Measurements from ENCODE around the gene NLRP11.
"Not testable (repeated sequence)": the region's sequence is repeated elsewhere in the genome, so short reads cannot be mapped to it uniquely, and the experiment has no call there.

The NLRP11 gene

DNA sequence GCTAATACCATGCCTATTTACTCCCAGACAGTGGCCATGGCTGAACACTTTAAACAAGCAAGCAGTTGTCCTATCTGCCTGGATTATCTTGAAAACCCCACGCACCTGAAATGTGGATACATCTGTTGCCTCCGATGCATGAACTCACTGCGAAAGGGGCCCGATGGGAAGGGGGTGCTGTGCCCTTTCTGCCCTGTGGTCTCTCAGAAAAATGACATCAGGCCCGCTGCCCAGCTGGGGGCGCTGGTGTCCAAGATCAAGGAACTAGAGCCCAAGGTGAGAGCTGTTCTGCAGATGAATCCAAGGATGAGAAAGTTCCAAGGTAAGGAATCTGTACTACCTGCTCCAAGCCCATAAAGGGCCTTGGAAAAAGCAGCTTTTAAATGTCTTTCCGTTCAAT lies 54.3 kb downstream of the NLRP11 start:
- no peak for DNase-seq

DNA sequence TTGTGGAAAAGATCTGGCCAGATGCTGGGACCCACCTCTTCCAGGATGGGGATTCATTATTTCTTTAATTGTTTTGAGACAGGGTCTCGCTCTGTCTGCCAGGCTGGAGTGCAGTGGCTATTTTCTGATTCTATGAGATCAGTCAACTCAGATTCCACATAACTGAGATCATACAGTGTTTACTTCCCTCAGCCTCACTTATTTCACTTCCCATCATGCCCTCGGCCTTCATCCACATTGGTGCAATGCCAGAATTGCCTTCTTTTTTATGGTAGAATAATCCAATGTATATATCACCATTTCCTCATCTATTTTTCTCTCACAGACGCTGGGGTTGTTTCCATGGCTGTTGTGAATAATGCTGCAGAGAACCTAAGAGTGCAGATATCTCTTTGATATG lies 62.2 kb downstream of the NLRP11 start:
- DNase-seq, result not testable (repeated sequence)

DNA sequence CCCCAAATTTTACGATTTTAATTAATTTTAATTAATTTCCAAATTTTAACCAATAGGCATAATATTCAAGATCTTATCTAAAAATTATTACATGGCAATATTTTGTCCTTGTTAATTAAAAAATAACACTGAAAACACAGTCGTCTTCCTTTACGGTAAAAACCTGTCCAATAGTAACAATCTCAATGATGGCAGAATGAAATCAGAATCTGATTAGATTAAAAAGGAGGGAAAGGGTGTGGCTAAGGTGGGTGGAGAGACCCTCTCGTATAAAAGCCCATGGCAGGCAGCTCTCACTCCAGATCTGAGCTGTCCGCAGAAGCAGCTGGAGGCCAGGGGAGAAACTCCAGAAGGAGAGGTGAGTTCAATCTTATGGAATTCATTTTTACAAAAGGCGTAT lies 63.0 kb downstream of the NLRP11 start, which contains the start of gene RFPL4AL1:
Gene RFPL4AL1 (plus strand): TSS at position 301 of the 400 bp plus-strand sequence. CDS start 2,687 bp downstream, outside the sequence.
- not testable (repeated sequence) for DNase-seq

DNA sequence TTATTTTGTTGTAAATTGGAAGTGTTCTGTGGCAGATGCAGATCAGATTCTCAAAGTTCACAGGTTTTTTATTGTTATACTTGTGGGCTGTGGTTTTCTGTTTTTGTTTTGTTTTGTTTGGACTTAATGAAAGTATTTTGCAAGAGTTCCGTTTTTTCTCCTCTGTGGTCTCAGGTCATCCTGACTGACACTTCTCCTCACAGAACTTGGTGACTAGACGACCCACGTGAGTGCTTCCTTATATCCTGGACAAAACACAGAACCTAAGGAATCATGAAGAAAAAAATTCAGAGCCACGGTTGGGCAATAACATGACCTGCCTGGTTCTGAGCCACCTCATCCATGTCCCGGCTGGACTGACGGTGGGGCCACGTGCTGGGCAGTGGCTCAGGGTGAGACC lies 65.3 kb downstream of the NLRP11 start:
- DNase-seq, result no peak

DNA sequence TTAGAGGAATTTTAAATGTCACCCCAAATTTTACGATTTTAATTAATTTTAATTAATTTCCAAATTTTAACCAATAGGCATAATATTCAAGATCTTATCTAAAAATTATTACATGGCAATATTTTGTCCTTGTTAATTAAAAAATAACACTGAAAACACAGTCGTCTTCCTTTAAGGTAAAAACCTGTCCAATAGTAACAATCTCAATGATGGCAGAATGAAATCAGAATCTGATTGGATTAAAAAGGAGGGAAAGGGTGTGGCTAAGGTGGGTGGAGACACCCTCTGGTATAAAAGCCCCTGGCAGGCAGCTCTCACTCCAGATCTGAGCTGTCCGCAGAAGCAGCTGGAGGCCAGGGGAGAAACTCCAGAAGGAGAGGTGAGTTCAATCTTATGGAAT lies 73.0 kb downstream of the NLRP11 start, which contains the start of gene RFPL4A:
Gene RFPL4A (plus strand): TSS at position 301 of the 400 bp plus-strand sequence. CDS start 2,704 bp downstream, outside the sequence.
- DNase-seq, result not testable (repeated sequence)

DNA sequence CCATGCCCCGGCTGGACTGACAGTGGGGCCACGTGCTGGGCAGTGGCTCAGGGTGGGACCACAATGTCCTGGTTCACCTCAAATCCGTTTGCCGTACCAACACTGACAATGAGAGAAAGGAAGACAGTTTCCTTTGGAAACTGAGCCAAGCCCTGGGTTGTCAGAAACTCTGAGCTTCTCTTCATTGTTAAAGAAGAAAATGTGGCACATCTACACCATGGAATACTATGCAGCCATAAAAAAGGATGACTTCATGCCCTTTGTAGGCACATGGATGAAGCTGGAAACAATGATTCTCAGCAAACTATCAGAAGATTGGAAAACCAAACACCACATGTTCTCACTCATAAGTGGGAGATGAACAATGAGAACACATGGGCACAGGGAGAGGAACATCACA lies 75.0 kb downstream of the NLRP11 start:
- not testable (repeated sequence) for DNase-seq

DNA sequence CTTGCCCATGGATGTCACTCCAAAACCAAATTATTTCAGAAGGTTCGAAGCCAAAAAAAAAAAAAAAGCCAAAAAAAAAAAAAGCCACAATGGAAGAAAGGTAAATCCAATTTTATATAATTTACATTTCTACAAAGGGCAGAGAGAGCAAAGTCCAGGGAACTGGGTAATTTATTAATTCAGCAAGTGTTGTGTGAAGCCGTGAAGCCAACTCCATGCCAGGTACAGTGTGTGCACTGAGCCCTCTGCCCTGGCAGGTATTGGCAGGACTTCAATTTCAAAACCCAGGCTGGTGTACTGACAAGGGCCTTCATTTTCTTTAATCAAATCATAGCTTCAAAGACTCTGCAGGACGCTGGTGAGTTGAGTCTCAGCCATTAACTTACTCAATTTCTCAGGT lies 78.4 kb downstream of the NLRP11 start:
- no peak for DNase-seq

DNA sequence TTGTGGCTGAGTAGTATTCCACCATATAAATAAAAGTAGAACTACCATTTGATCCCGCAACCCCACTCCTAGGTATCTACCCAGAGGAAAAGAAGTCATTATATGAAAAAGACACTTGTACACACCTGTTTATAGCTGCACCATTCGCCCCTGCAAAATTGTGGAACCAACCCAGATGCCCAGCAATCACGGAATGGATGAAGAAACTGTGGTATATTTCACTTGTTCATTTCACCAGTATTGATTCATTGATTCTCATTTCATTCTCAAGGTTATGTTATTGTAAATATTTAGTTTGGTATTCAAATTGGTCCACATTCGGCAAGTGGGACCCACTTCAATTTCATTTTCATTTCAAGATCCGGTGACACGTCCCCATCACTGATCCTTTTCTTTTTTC lies 81.1 kb downstream of the NLRP11 start:
- no peak for DNase-seq

DNA sequence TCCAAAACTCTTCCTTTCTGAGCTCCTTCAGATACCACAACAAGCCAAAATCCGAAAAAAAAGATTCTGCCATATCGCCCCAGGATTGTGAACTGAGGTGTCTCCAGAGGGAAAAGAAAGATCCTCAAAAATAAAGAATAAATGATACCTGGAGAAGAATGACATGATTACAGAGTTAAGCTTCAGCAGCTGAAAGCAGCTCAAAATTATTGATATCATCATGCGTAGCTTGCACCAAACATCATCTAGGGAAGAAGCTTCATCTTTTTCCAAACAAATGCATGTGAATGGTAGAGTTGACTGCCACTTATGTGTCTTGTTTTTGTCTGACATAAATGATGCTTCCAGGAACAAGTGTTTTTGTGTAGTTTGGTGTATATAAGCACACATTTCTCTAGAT lies 93.5 kb downstream of the NLRP11 start, which contains the start of gene NLRP9:
Gene NLRP9 (minus strand): TSS at position 101 of the 400 bp plus-strand sequence. CDS start 28 bp downstream, at position 73.
- DNase-seq, result no peak
